Psoas muscle (tissue), 8 donors: ENCODE data around the gene DSCAM. TPM values are rescaled to one million over a fixed set of nuclear protein-coding genes. Genes with fewer than 3 reads are reported as not detected.

Experiments
- ATAC-seq, 4 donors: fragments of 200-7000 bp; cut with Tn5 transposase; one replicate each; pipeline ENCODE4 v1.9.1; 2020; ENCODE audit warnings: moderate library complexity in 3 of 4, mild to moderate bottlenecking in 2 of 4
- DNase-seq, 2 donors: peaks; one replicate each; pipeline ENCODE4 v3.0.0-alpha.2; 2020
- H3K27ac ChIP-seq: fragments of 200-600 bp; one replicate; pipeline ENCODE4 v1.8.0; 2022
- H3K27me3 ChIP-seq, 3 donors: fragments of 200-600 bp in 1 of 3; one replicate each; pipeline versions ENCODE4 v1.6.1 to v1.8.0; 2013 to 2022; ENCODE audit warnings: low read length in 2 of 3, mild to moderate bottlenecking in 2 of 3, moderate library complexity in 1 of 3; ENCODE audit not compliant: insufficient read depth in 3 of 3
- H3K36me3 ChIP-seq, 2 donors: fragments of 200-600 bp in 1 of 2; one replicate each; pipeline versions ENCODE4 v1.6.1 to v1.8.0; 2013 to 2022; ENCODE audit warnings: low read depth in 1 of 2, mild to moderate bottlenecking in 1 of 2, moderate library complexity in 1 of 2; ENCODE audit not compliant: insufficient read depth in 1 of 2
- H3K4me1 ChIP-seq: fragments of 200-600 bp; one replicate; pipeline ENCODE4 v1.8.0; 2022
- H3K4me3 ChIP-seq: fragments of 200-600 bp; one replicate; pipeline ENCODE4 v1.8.0; 2022; ENCODE audit warnings: mild to moderate bottlenecking
- H3K9me3 ChIP-seq: fragments of 200-600 bp; one replicate; pipeline ENCODE4 v1.8.0; 2022
- WGBS, 3 donors: extraction: QIAGEN DNeasy Blood & Tissue Kit; methylation state at CpG; one replicate each; pipeline versions ENCODE4 v1.1.6 to v1.1.7; 2013; 5-methylcytosine and 5-hydroxymethylcytosine counted together
- intact Hi-C, 2 donors: fragments of 100-400 bp; cut with DNase I; formaldehyde crosslinking; loops; one replicate each; pipeline versions ENCODE4 v1.11.0 to v1.14.2; 2022
- polyA plus RNA-seq, 3 donors: library from polyadenylated mRNA; stranded (reverse); fragments of 200-250 nt; gene quantifications; one replicate each; pipeline ENCODE4 v1.2.3, GENCODE V29; 2013
- total RNA-seq, 4 donors: library from RNA; stranded (reverse); fragmentation: NEBNext Ultra II Directional in 2 of 4; extraction: Animal tissue kit (Norgen Biotek cat#: 25700) in 2 of 4; gene quantifications; one replicate each; pipeline versions ENCODE4 v1.2.1 to v1.2.4, GENCODE V29; 2021 to 2023
- TF ChIP-seq, protein P1 (sequence below): fragments of 200-600 bp; IDR thresholded peaks from one replicate; pipeline ENCODE4 v1.8.0; 2022; ENCODE audit warnings: antibody characterized with exemption
- donor health status: healthy with polysubstance abuse.
- donor health status: DM: no; HTN: no; CAD: no; lungs with moderate emphysema.
- donor health status: Bipolar disorder and iron deficiency.
- donor health status: healthy.
- donor health status: DM: yes; HTN: yes; CAD: no.
- donor health status: DM: no; HTN: no; CAD: no.
- donor health status: DM: no; HTN: no; CAD: no.
- donor health status: DM: yes; HTN: yes; CAD: no.

The DSCAM gene
- total and polyA plus RNA-seq, 7 donors, result 0.03 to 0.04 TPM; not detected in 5

DNA sequence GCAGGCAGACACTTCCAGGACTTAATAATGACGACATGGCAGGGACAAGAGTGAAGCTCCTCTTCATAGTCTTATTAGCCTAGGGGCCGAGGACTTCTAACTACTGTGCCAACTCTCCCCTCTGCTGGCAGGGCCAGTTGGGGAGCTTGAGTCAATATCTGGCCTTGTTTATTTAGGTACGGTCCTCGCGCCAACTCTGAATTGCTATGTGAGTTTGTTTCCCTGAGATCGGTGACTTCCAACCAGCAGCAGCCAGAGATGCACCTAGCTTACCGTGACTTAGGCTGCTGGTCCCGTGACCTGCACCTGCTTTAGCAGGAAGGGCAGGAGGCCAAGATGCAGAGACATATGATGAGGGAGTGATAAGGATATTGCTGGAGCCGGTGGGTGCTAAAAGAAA, 528.6 kb downstream of the DSCAM start:
- TF ChIP-seq, protein P1, sequence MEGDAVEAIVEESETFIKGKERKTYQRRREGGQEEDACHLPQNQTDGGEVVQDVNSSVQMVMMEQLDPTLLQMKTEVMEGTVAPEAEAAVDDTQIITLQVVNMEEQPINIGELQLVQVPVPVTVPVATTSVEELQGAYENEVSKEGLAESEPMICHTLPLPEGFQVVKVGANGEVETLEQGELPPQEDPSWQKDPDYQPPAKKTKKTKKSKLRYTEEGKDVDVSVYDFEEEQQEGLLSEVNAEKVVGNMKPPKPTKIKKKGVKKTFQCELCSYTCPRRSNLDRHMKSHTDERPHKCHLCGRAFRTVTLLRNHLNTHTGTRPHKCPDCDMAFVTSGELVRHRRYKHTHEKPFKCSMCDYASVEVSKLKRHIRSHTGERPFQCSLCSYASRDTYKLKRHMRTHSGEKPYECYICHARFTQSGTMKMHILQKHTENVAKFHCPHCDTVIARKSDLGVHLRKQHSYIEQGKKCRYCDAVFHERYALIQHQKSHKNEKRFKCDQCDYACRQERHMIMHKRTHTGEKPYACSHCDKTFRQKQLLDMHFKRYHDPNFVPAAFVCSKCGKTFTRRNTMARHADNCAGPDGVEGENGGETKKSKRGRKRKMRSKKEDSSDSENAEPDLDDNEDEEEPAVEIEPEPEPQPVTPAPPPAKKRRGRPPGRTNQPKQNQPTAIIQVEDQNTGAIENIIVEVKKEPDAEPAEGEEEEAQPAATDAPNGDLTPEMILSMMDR, result no peak
- no peaks in the 10 kb centered on the region for H3K27me3 ChIP-seq
- no peak overlapping the region for H3K4me3 ChIP-seq
- H3K9me3 ChIP-seq, result no peaks in the 10 kb centered on the region
- ATAC-seq (no peak), DNase-seq (no peak)
- H3K4me1 ChIP-seq, result no peaks in the 10 kb centered on the region
- intact Hi-C loops, result no loop called here
- 76 to 83% (median 82%) methylated on average over 9 of the region's 9 CpGs for WGBS, 3 donors
- H3K27ac ChIP-seq, result no peak overlapping the region
- H3K36me3 ChIP-seq, result no peaks in the 10 kb centered on the region

DNA sequence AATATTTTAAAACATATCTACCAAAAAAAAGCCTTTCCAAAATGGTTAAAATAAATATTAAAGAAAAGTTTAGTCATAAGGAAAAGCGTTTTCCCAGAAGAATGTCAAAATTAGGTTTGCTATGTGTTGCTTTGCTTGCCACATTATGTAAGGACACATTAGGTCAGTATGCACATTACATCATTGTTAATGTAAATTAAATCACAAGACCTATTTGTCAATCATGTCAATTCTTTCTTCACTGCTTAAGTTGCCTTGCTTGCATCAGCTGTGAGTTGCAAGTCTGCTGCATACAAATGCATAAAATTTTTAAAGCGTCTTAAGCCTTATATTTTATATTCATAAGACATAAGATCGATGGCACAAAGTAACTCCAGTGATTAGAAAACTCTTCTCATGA, 530.9 kb downstream of the DSCAM start:
- Histone ChIP-seq H3K27me3 (no peaks in the 10 kb centered on the region), H3K27ac (no peak overlapping the region), H3K9me3 (no peaks in the 10 kb centered on the region), H3K4me3 (no peak overlapping the region), H3K36me3 (no peaks in the 10 kb centered on the region), H3K4me1 (no peaks in the 10 kb centered on the region)
- TF ChIP-seq, protein P1, result no peak
- DNase-seq (no peak), ATAC-seq (no peak)
- intact Hi-C loops, result no loop called here
- 84 to 89% (median 87%) methylated on average over 3 of the region's 3 CpGs for WGBS, 3 donors

- intact Hi-C loops, result no loop called here
- WGBS, 3 donors, result 66 to 69% (median 67%) methylated on average over 1 of the region's 1 CpG
- no peaks in the 10 kb centered on the region for H3K27me3 ChIP-seq
- H3K27ac ChIP-seq, result no peak overlapping the region
- no peaks in the 10 kb centered on the region for H3K9me3 ChIP-seq
- DNase-seq (no peak), ATAC-seq (no peak)
- H3K4me3 ChIP-seq, result no peak overlapping the region
- H3K36me3 ChIP-seq, result no peaks in the 10 kb centered on the region
- H3K4me1 ChIP-seq, result no peaks in the 10 kb centered on the region
- TF ChIP-seq, protein P1, result no peak
These were observed 531.3 kb downstream of the DSCAM start for GRCh38 chr21:40315626-40316025.

GRCh38 chr21:40313260-40313659, 533.7 kb downstream of the DSCAM start:
- H3K4me3 ChIP-seq, result no peak overlapping the region
- DNase-seq, result no peak
- no peaks in the 10 kb centered on the region for H3K9me3 ChIP-seq
- H3K36me3 ChIP-seq, result no peaks in the 10 kb centered on the region
- H3K27ac ChIP-seq, result no peak overlapping the region
- no peaks in the 10 kb centered on the region for H3K27me3 ChIP-seq
- intact Hi-C loops, result no loop called here
- 68 to 81% (median 71%) methylated on average over 4 of the region's 4 CpGs for WGBS, 3 donors
- TF ChIP-seq, protein P1, result no peak
- H3K4me1 ChIP-seq, result no peaks in the 10 kb centered on the region
- no peak for ATAC-seq

- Histone ChIP-seq H3K9me3 (no peaks in the 10 kb centered on the region), H3K27ac (no peak overlapping the region), H3K27me3 (peaks cover 0 to 3% (median 0%) of the 10 kb centered on the region in 3 donors), H3K4me3 (no peak overlapping the region), H3K4me1 (no peaks in the 10 kb centered on the region), H3K36me3 (no peaks in the 10 kb centered on the region)
- ATAC-seq (no peak), DNase-seq (no peak)
- intact Hi-C loops, result no loop called here
- 60 to 78% (median 65%) methylated on average over 3 of the region's 3 CpGs for WGBS, 3 donors
- TF ChIP-seq, protein P1, result no peak
These were observed 546.7 kb downstream of the DSCAM start for GRCh38 chr21:40300300-40300699.
